CD4-positive, alpha-beta T cell treated with Interleukin-6 at 100 ng/mL for 8 hours (primary cell): ENCODE results near the gene MAN2A2.

Experiments used
- DNase-seq: peaks from one replicate; pipeline ENCODE4 v3.0.0-alpha.2; 2020; ENCODE audit warnings: mixed read lengths, low spot score

The MAN2A2 gene

DNA sequence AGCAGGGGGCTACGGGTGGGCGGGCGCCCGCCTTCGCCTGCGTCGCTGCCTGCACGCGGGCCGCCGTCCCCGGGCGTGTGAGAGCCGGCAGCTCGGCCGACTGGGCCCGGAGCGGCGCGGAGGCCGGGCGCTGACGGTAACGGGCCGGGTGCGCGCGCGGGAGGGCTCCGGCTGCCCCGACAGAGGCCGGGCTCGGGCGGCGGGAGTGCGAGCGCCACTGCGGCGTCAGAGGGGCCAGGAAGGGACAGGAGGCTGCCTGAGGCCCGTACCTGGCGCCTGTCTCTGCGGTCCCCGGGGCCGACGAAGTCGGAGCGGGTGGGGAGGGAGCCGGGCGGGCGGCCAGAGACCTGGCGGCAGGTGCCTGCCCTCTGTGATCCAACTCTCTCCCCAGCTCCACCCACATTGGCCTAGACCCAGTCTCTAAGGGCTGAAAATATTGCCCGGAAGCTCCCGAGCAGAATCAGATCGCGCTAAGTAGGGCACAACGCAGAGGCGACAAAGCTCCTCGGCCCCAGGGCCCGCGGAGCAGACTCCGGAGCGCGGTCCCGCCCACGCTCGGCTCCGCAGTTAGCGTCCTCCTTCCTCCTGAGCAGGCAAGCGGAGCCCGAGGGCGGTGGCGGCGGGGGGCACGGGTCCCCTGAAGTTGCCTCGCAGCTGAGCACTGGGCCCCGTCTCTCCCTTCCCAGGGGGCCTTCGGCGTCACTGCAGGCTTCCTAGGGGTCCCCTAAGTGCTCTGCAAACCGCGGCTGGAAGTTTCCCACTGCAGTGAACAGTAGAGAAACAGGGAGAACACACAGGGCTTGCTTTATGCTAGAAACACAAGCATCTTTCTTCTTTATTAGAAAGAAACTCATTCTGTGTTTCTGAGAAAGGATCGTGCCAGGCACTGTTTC, at the start of gene MAN2A2:
MAN2A2 (plus strand) TSS at position 463 of the 893 bp plus-strand sequence. CDS start 906 bp downstream, outside the sequence.
- DNase-seq, result peak; percentile 64

DNA sequence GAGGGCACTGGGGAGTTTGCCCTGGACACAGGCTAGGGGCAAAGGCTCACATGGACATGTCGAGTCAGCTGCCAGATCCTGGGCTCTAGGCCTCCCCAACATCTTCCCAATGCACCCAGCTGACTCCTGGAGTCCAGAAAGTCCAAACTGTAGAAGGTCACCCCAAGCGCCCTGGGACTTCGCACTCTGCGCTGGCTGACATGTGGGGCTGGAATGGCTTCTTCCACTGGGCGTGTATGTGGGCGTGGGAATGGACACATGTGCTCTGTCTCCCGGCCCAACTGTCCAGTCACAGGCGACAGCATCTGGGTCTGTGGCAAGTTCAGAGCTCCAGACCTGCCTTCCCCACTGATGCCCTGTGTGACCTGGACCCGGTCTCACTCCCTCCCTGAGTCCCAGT, 48.0 kb upstream of the MAN2A2 start:
- DNase-seq, result no peak

DNA sequence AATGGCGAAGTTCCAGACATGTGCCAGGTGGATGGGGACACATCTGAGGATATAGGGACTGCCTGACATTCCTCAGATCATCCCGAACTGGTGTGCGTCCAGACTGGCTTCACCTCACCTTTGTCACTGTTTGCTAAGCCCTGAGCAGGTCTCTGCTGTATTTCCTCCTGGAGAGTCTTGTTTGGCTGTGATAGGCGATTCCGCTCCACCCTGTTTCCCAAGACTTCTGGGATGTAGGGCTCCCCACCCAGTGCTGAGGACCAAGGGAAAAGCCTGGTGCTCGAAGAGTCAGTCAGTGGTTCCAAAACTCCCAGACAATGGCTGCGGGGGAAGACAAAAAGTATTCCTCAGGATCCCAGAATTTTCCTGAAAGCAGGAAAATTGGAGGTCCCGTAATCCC, 45.8 kb upstream of the MAN2A2 start:
- DNase-seq, result no peak

DNA sequence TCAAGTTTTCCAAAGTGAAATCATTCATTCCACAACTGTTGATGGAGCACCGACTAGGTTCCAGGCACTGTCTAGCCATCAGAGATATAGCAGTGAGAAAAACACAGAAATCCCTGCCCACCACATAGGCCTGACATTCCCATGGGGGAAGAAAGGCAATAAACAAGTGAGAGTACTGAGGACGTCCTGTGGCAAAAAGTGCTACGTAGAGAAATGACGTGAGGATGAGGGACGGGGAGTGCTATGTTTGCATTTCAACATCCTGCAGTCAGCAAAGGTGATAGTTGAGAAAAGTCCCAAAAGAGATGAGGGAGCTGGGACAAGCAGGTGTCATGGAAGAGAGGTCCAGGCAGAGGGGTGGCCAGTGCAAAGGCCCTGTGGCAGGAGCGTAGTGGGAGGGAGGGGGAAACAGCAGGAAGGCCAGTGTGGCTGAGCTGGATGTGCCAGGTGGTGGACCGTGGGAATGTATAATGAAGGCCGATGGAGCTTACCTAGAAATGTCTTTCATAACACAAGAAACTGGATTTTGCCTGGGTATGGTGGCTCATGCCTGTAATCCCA, 45.1 kb upstream of the MAN2A2 start:
- no peak for DNase-seq

DNA sequence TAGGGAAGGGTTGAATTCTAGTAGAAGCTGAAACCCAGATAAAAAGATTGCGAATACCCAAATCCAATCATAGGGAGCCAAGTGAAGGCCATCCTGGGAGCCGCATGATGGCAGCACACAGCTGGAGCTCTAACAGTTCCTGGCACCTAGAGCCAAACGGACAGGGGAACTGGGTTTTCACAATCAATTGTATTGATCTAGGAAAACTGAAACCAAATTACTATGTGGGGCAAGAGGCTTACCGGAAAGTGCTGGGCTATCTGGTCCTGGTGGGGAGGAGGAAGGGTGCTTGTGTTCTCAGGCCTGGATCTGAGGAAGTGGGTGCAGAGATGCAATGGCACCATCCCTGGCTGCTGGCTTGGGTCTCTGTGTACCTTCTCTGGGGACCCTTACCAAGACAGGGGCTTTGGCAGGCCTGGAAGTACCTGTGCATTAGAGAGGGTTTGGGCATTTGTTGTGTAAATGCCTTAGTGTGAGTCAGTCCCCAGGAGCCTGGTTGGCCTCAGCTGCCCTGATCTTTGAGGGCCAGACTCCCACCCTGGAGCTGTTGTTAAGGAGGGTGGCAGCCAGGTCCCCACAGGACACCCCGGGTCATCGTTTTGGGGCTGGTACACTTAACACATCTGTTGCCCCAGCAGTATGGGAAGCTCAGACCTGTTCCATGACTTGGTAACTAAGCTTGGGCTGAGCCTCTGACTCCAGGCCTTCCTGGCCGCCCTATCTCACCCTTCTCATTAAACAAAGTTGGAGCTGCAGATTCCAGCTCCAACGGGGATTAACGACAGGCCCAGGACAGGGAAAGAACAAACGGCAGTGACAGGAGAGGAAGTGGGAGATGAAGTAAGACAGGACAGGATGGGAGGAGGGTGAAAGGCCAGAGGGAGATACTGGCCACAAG, 43.6 kb upstream of the MAN2A2 start:
- DNase-seq, result no peak

DNA sequence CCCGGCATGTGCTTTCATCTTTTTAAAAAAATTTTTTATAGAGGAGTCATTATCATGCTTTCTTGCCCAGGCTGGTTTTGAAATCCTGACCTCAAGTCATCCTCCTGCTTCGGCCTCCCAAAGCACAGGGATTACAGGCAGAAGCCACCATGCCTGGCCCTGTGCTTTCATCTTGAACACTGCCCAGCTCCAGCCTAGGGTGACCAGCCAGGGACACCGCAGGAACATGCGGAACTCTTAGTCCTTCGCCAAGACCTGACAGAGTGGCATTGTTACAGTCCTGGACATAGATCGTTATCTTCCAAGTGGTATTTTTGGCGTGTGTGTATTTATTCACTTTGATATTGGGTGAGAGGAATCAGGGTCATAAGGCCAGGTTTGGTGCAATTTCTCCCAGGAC, 42.7 kb upstream of the MAN2A2 start:
- DNase-seq, result no peak

DNA sequence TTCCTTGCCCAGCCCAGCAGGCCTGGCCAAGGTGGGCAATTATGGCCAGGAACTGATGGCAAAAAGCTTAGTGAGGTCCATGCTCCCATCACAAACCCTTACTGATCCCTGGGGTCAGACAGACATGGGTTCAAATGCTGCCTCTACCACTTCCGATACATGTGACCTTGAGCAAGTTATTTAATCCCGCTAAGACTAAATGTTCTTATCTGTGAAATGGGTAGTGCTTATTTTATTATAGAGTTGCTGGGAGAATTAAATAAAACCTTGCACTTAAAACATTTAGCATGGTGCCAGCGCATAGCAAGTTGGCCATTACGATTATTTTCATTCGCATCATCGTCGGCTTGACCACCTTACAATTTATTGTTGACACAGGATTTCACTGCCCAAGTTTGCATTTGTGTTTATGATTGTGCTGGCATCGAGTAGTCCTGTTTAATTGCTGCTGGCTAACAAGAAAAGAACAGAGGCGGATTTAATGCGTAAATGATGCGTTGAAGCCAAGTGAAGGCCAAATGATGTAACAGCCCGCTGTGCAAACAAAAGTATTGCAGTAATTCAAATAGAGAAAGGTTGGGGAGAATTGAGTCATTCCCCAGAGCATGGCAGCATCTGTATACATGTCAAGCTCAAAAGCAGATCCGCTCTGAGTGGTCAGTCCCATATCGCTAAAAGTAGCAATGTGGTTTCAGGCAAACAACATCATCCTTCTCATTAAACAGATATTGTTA, 42.0 kb upstream of the MAN2A2 start:
- no peak for DNase-seq

DNA sequence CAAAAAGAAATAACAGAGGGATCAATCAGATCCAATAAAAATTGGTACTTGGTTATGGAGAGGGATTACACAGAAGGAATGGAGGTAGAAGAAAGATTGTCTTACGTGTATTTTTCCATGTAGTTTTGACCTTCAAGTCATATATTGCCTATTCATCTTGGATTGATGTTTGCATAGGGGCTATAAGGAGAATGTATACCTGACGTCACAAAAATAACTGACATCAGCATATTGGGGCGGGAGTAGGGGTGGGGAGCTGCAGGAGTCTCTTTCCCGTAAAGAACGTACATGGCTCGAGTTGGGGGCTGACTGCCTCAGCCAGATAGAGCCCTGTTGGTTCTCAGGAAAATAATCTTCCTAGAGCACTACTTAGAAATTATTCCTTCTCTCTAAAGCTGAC, 40.6 kb upstream of the MAN2A2 start:
- DNase-seq, result no peak

DNA sequence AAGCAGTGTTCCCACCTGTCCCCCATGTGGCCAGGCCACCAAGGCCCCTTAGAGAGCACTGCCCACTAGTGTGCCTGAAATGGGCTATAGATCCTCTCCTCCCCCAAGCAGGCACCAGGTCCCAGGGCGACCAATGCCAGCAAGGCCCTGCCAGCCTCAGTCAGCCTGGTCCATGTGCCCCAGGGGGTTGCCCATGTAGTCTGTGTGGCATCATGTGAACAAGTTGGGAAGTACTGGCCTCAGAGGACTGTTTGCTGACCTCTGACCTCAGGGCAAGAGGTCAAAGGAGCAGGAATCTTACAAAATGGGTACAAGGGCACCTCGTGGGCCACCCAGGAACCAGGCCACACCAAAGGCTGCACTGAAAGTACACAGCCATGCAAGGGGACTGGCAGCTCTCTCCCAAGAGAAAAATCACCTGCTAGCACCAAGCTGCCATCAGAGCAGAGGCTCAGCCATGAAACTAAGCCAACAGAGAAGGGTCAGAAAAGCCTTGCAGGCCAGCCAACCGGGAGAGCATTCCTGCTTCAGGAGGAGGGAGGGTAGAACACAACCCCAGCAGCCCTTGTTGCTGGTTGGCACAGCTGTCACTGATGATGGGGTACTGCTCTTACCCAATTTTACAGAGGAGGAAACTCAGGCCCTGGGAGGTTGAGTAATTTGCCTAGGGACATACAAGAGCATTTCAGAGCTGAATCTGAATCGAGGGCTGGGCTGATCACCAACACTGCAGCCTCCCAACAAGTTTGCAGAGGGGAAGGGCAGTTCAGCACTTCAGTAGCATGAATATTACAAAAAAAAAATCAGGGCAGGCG, 39.9 kb upstream of the MAN2A2 start:
- DNase-seq, result no peak

DNA sequence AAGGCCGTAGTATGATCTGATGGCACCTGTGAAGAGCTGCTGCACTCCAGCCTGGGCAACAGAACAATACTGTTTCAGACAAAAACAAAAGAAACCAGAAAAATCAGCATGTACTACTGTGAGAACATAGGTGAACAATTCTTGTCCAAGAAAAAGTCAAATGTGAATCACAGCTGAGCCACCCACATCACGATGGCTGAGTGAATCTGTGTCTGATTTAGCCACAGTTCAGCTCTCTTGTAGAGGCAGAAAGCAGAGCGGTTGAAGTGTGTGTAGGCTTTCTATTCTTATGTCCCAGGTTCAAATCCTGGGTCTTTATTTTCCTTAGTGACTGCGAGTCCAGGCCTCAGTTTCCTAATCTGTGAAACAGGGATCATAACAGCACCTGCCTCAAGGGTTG, 39.1 kb upstream of the MAN2A2 start:
- no peak for DNase-seq

DNA sequence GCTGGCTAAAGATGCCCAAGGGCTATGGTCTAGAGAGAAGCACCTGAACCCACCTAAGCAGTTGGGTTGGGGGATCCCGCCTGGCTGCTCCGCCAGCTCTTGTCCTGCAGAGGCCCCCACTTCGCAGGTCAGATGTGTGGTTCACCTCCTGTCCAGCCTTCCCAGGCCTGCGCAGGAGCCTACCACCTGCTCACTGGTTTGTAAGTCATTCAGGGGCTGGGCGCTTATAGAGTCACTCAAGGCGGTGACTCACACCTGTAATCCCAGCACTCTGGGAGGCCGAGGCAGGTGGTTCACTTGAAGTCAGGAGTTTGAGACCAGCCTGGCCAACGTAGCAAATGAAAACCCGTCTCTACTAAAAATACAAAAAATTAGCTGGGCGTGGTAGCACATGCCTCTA, 38.6 kb upstream of the MAN2A2 start:
- no peak for DNase-seq

DNA sequence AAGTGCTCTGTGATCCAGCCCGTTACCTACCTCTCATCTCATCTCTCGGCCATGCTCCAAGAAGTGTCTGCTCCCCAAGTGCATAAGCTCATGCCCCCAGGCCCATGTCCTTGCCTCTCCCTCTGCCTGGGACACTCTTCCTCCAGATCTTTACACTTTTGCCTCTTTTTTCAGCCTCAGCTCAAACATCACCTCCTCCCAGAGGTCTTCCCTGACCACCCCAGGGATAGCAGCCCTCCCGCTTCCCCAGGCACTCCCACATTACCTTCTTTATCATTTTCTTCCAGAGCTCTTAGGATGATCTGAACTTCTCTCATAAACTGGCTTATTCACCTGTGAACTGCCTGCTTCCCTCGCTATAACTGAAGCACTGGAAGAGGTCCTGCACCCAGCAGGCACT, 37.4 kb upstream of the MAN2A2 start:
- DNase-seq, result no peak

DNA sequence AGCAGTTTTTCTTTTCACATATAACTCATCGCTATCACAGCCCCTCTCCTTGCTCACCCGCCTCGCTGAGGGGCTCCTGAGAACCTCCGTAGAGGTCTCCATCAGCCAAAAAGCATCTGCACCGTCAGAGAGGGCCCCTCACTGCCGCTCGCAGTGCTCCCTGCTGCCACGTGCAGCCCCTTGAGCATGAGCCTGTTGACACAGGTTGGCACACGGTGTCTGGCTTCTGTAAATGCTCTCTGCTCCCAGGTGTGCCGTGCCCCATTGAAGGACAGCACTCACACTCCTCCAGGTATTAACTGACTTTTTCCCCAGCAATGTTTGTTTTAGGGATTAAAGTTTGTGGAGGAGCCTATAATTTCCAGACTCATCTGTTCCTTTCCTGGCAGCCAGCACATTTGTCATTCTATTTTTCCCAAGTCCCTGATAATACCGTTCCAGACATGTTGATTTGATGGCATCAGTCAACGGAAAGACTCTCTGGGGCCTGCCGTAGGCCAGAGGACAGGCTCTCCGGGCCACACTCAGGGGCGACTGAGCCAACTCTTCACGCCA, 36.9 kb upstream of the MAN2A2 start:
- DNase-seq, result no peak

DNA sequence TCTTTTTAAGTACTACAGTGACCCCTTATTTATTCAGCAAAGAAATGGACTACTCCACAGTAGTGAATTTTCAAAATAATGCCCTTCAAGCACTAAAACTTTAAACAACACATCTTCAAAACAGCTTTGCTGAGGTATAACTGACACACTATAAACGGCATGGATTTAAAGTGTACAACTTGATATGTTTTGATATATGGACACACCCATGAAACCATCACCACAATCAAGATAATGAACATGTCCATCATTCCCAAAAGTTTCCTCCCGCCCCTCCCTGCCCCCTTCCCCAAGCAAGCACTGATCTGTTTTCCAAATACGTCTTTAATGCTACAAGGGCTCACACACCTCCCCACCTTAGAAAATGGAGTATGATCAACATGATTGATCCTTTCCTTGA, 36.3 kb upstream of the MAN2A2 start:
- no peak for DNase-seq

DNA sequence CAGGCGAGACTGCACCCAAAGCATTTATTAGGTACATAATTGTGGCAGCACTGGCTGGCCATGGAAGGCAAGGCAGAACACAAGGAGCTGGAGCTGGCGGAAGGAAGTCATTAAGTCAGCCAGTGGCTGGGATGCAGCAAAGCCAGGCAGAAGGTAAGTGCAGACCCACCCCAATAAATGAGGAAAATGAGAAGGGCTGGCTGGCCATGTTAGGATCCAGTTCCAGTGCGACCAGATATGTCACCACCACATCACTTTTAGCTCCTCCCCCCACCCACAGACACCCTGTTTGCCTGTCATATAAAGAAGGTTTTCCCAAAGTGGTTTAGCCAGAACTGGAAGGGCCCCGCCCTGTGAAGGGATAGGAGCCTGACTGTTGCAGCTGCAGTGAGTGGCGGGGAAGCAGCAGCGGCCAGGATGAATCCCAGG, 34.8 kb upstream of the MAN2A2 start, which contains the start of gene FURIN:
FURIN (plus strand) TSS at position 328 of the 429 bp plus-strand sequence. CDS start 7,153 bp downstream, outside the sequence.
- DNase-seq, result no peak

DNA sequence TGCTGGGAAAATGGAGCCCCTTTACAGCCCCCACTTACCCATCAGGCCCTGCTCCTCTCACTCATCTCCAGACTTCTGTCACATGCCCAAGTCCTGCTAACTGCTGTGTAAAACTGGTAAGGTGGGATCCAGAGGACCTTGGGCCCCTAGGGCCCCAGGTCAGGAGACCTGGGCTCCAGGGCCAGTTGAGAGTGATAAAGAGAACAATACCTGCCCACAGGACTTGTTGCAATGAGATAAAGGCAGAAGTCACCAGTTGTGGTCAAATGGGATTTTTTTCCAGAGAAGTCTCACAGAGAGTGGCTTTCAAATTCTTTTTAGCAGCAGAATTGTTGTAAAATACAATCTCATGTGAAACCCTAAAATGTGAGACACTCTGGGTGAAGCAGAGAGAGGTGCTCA, 34.0 kb upstream of the MAN2A2 start:
- DNase-seq, result no peak

DNA sequence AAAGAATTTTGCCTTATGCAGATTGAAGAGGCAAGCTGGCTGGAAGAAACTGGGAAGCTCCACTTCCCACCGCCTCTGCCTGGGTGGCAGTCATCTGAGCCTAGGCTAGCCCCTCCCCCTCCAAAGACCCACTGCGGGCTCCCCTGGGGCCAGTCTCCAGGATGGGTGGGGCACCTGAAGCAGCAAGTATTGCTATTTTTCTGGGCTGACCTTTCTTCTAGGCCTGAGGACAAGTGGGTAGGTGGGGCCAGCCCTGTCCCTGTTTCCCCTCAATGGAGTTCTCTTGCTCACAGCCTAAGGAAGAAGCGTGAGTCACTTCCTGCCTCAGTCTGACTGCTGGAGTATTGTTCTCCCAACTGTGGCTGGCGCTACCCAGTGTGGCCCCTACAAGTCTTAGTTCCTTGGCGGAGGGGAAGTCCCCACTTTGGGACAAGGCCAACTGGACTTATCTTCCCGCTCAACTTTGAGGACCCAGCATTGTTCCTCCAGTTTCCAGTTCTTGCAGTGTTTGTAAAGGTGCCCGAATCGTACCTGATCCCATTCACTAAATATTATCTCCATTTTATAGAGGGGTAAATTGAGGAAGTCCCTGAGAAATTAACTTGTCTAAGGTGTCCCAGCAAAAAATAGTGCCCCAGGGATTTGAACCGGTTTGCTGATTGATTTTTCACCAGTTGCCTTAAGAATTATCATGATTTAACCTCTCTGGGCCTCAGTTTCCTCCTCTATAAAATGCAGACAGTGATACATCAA, 33.3 kb upstream of the MAN2A2 start:
- peak; percentile 30 for DNase-seq

DNA sequence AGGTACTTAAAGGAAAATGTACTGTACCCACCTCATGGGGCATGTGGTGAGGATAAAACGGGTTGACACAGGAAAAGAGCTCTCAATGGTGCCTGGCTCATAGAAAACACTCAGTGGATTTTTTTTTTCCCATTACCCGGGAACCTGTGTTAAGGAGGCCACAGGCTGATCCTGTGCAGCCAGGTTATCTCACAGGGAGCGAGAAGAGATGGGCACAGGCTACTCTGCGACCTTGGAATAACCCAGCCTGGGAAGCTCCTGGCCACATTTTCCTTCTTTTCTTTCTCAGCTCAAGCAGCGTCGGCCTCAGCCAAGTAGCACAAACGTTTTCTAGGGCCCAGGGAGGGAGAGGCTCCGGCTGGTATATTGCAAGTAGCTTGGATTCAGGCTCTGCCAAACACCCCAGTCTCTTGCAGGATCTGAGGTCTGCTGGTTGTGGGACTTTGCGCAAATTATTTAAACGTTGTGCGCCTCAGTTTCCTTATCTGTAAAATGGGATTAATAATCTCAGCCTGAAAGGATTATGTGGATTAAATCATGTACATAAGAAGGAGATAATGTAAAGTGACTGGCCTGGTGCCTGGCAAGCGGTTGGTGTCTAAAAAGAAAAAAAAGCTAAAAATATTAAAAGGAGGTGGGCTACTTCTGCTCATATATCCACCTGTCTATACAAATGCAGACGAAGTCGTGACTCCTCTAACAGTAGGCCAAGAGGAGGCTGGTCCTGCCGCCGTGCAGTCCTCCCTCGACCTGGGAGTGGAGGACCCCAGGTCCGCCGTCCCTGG, 32.6 kb upstream of the MAN2A2 start:
- no peak for DNase-seq

DNA sequence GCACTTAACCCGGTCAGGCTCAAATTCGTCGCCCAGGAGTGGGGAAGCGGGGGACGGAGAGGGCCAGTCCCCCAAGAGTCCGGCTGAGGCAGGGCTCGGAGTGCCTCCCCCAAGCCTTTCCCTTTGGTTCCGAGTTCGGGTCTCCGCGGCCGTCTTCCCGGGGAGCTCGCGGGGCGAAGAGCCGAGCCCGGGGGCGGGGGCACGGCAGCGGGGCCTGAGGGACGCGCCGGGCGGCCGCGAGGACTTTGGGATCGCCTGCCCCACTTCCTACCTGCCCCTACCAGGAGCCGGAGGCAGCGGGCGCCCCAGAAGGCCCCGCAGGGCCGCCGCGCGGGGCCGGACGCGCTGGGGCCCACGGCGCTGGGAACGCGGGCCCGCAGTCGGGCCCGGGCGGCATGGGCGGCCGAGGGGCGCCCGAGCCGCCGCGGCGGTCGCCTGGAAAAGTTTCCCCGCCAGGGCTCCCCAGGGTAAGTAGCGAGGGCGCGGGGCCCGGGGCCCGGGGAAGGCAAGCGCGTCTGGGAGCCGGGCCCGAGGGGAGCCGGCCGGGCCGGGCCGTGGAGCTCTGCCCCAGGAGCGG, 31.9 kb upstream of the MAN2A2 start:
- no peak for DNase-seq
